ENCODE measurements around the gene ST8SIA1.
"Not testable (repeated sequence)": the region's sequence is repeated elsewhere in the genome, so short reads cannot be mapped to it uniquely, and the experiment has no call there.

The ST8SIA1 gene

GRCh38 chr12:22169376-22169775 lies 165.1 kb downstream of the ST8SIA1 start:
- Histone ChIP-seq H3K27me3 (ENCODE audit: insufficient read depth, low read depth) (no peaks in the 10 kb centered on the region), H3K79me2 (ENCODE audit: insufficient read depth, low read depth) (no peaks in the 10 kb centered on the region), H3K36me3 (ENCODE audit: insufficient read depth) (no peaks in the 10 kb centered on the region), H4K20me1 (ENCODE audit: insufficient read depth) (no peaks in the 10 kb centered on the region), H3K9ac (no peak overlapping the region), H3K4me3 (IDR thresholded peaks at IDR 0.05; ENCODE audit: insufficient read depth, low read depth, low read length) (no peak overlapping the region), H3K27ac (no peak overlapping the region), H3K4me2 (no peak overlapping the region), H2AFZ (ENCODE audit: low read depth) (no peak overlapping the region), H3K4me1 (ENCODE audit: low read depth, poor library complexity, severe bottlenecking) (no peaks in the 10 kb centered on the region)
- no peak for TF ChIP-seq CTCF (conservative IDR thresholded peaks at IDR 0.05; ENCODE audit: low read depth, low read length)

- no peaks in the 10 kb centered on the region for H3K79me2 ChIP-seq (ENCODE audit: insufficient read depth, low read depth)
- H3K4me2 ChIP-seq, result no peak overlapping the region
- H3K27me3 ChIP-seq (ENCODE audit: insufficient read depth, low read depth), result no peaks in the 10 kb centered on the region
- H3K4me1 ChIP-seq (ENCODE audit: low read depth, poor library complexity, severe bottlenecking), result no peaks in the 10 kb centered on the region
- no peaks in the 10 kb centered on the region for H4K20me1 ChIP-seq (ENCODE audit: insufficient read depth)
- no peak overlapping the region for H3K4me3 ChIP-seq (IDR thresholded peaks at IDR 0.05; ENCODE audit: insufficient read depth, low read depth, low read length)
- H3K27ac ChIP-seq, result no peak overlapping the region
- no peak for TF ChIP-seq CTCF (conservative IDR thresholded peaks at IDR 0.05; ENCODE audit: low read depth, low read length)
- H3K9ac ChIP-seq, result no peak overlapping the region
- no peak overlapping the region for H2AFZ ChIP-seq (ENCODE audit: low read depth)
- H3K36me3 ChIP-seq (ENCODE audit: insufficient read depth), result no peaks in the 10 kb centered on the region
These were observed 170.4 kb downstream of the ST8SIA1 start for GRCh38 chr12:22164139-22164538.

- Histone ChIP-seq H3K4me3 (IDR thresholded peaks at IDR 0.05; ENCODE audit: insufficient read depth, low read depth, low read length) (no peak overlapping the region), H3K36me3 (ENCODE audit: insufficient read depth) (no peaks in the 10 kb centered on the region), H3K9ac (no peak overlapping the region), H3K79me2 (ENCODE audit: insufficient read depth, low read depth) (no peaks in the 10 kb centered on the region), H4K20me1 (ENCODE audit: insufficient read depth) (no peaks in the 10 kb centered on the region), H2AFZ (ENCODE audit: low read depth) (no peak overlapping the region), H3K27ac (no peak overlapping the region), H3K27me3 (ENCODE audit: insufficient read depth, low read depth) (no peaks in the 10 kb centered on the region), H3K4me2 (no peak overlapping the region), H3K4me1 (ENCODE audit: low read depth, poor library complexity, severe bottlenecking) (no peaks in the 10 kb centered on the region)
- TF ChIP-seq CTCF (conservative IDR thresholded peaks at IDR 0.05; ENCODE audit: low read depth, low read length), result no peak
These were observed 170.9 kb downstream of the ST8SIA1 start for GRCh38 chr12:22163594-22163993.

- H3K4me1 ChIP-seq (ENCODE audit: low read depth, poor library complexity, severe bottlenecking), result no peaks in the 10 kb centered on the region
- no peaks in the 10 kb centered on the region for H3K79me2 ChIP-seq (ENCODE audit: insufficient read depth, low read depth)
- H4K20me1 ChIP-seq (ENCODE audit: insufficient read depth), result no peaks in the 10 kb centered on the region
- H3K4me2 ChIP-seq, result no peak overlapping the region
- H2AFZ ChIP-seq (ENCODE audit: low read depth), result no peak overlapping the region
- H3K27me3 ChIP-seq (ENCODE audit: insufficient read depth, low read depth), result no peaks in the 10 kb centered on the region
- H3K9ac ChIP-seq, result no peak overlapping the region
- no peaks in the 10 kb centered on the region for H3K36me3 ChIP-seq (ENCODE audit: insufficient read depth)
- H3K27ac ChIP-seq, result no peak overlapping the region
- H3K4me3 ChIP-seq (IDR thresholded peaks at IDR 0.05; ENCODE audit: insufficient read depth, low read depth, low read length), result no peak overlapping the region
- no peak for TF ChIP-seq CTCF (conservative IDR thresholded peaks at IDR 0.05; ENCODE audit: low read depth, low read length)
These were observed 174.0 kb downstream of the ST8SIA1 start for GRCh38 chr12:22160396-22161003.

GRCh38 chr12:22149286-22149685 lies 185.2 kb downstream of the ST8SIA1 start:
- not testable (repeated sequence) for H3K79me2 ChIP-seq (ENCODE audit: insufficient read depth, low read depth); H2AFZ ChIP-seq (ENCODE audit: low read depth); H4K20me1 ChIP-seq (ENCODE audit: insufficient read depth); H3K4me3 ChIP-seq (IDR thresholded peaks at IDR 0.05; ENCODE audit: insufficient read depth, low read depth, low read length); H3K9ac ChIP-seq; H3K27ac ChIP-seq; H3K36me3 ChIP-seq (ENCODE audit: insufficient read depth); H3K27me3 ChIP-seq (ENCODE audit: insufficient read depth, low read depth); H3K4me2 ChIP-seq; H3K4me1 ChIP-seq (ENCODE audit: low read depth, poor library complexity, severe bottlenecking)

- not testable (repeated sequence) for H3K36me3 ChIP-seq (ENCODE audit: insufficient read depth); H2AFZ ChIP-seq (ENCODE audit: low read depth); H3K4me2 ChIP-seq; H3K27me3 ChIP-seq (ENCODE audit: insufficient read depth, low read depth); H3K4me1 ChIP-seq (ENCODE audit: low read depth, poor library complexity, severe bottlenecking); H3K79me2 ChIP-seq (ENCODE audit: insufficient read depth, low read depth); H3K9ac ChIP-seq; H3K27ac ChIP-seq; H3K4me3 ChIP-seq (IDR thresholded peaks at IDR 0.05; ENCODE audit: insufficient read depth, low read depth, low read length); H4K20me1 ChIP-seq (ENCODE audit: insufficient read depth)
These were observed 187.8 kb downstream of the ST8SIA1 start for GRCh38 chr12:22146686-22147085.
